SIG-M5 (cell line): ENCODE measurements around the gene FRMD4B.
"Not testable (repeated sequence)": the region's sequence is repeated elsewhere in the genome, so short reads cannot be mapped to it uniquely, and the experiment has no call there.

Experiments
- DNase-seq: peaks from one replicate; lab custom pipeline; 2025; lab: John Stamatoyannopoulos, UW

The FRMD4B gene

DNA sequence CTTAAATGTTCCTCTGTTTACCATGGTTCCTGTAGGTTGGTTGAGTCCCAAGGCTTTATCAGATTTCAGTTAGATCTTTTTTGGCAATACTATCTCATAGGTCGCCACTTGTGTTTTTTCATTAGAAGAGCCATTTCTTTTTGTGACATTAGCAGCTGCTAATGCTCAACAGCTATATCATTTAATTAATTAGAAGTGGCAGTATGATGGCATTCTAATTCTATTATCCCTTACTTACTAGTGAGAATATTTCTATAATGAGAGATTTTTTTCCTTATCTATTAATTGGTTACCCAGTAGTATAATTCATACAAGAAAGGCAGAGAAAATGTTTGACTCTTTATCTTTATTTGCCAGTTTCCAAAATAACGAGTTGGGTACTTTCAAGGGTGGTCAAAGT, 25.2 kb downstream of the FRMD4B start:
- no peak for DNase-seq

DNA sequence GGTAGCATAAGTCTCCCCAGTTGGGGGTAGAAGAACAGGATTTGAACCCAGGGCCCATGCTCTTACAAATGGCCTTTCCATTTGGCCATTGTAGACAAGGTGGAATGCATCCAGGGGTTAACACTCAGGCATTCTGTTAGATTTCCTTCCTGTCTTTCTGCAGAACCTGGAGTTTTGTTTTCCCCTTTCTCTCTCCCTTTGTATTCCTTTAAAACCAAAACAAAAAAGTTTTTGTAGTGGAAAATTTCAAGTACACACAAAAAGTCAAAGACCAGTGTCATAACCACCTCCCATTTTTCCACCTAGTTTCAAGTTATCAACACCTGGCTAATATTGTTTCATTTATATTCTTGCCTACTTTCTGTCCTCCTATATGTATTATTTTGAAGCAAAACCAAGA, 26.0 kb downstream of the FRMD4B start:
- DNase-seq, result no peak

DNA sequence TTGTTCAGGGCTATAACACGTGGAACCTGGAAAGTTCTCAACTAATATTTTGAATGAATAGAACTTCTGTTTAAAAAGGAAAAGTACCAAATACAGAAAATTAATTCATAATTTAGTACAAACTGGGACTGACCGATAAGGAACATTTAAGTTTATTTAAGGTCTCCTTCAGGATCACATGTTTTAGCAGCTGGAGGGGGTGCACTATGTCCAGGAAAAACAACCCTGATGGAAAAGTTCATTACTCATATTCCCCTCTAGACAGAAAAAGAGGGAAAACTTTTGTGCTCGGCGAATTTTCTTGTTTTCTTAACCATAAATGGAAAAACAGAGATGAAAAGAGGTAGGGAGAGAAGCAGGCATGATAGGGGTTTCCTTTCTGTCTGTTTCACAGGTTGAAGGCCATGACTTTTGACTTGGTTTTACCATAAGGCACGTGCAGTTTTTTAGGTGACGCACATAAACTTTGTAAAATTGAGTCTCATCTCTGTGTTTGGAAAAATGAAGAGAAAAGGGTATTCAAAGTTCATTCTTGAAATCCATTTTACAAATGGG, 26.5 kb downstream of the FRMD4B start:
- DNase-seq, result no peak

- DNase-seq, result no peak
These were observed 28.7 kb downstream of the FRMD4B start for GRCh38 chr3:69357196-69357595.

DNA sequence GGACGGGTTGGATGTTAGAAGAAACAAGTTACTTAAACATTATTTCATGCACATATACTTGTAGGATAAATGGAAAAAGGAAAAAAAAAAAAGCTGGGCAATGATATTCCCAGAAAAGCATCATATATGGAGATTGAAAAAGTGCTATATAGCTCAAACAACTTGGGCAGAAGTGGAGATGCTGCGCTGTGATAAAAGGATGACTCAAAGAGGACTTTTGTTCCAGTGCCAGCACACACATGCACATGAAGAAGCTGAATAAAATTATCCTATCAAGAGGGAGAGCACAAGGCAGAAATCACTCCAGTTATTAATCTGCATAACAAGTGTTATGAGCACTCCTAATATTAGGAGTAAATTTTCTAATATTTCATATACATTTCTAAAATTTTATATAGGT, 30.9 kb downstream of the FRMD4B start:
- DNase-seq, result no peak

DNA sequence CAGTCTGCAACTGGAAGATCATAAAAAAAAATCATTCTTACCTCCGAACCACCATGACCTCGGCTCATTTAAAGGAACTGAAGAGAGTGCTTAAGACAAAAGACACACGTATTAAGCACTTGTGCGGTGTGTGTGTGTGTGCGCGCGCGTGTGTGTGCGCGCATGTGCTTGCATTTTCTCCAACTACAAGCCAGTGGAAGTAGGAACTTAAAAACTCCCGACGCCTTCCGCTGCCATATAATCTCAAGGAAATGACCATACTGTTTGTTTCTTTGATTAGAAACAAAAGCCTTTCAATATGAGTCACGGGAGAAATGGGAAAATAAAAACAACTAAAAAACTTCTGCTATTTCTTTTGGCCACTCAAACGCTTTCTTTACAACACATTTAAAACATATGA, 32.4 kb downstream of the FRMD4B start:
- DNase-seq, result no peak

DNA sequence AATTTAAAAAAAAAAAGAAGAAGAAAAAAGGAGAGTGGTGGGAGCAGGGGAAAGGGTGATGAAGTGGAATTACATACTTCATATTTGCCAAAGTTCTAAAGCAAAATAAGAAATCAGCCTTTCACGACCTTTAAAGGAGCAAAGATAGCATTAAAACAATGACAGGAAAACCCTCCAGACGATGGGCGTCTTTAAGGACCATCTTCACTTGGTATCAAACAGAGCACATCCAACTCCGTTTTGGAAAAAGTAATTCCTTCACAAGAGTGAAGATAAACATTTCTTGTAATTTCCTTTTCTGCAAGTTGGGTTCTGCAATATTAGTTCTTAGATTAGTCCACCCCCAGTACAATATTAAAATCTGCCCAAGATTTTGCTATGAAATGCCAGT, 32.8 kb downstream of the FRMD4B start:
- no peak for DNase-seq

- DNase-seq, result no peak
These were observed 33.4 kb downstream of the FRMD4B start for GRCh38 chr3:69352305-69353087.

- DNase-seq, result no peak
These were observed 42.0 kb downstream of the FRMD4B start for GRCh38 chr3:69343875-69344274.

- DNase-seq, result no peak
These were observed 43.8 kb downstream of the FRMD4B start for GRCh38 chr3:69342074-69342473.

GRCh38 chr3:69339760-69340159, 46.1 kb downstream of the FRMD4B start:
- DNase-seq, result no peak

DNA sequence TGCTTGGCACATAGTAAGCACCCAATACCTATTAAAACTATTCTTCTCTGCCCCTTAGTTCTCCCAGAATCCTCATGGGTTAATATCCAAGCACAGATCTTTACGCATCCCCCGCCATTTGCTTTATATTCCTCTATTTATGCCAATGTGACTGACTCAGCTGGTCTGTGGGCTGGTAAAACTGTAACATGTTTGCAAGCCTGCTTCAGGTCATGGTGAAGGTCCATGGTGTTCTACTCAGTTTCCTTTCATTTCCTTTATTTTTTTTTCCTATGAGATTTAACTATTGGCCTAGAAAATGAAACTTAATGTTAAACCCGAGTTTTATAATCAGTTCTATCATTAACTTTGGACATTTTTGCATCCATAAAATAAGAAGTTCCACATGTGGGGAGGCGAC, 47.0 kb downstream of the FRMD4B start:
- DNase-seq, result no peak

DNA sequence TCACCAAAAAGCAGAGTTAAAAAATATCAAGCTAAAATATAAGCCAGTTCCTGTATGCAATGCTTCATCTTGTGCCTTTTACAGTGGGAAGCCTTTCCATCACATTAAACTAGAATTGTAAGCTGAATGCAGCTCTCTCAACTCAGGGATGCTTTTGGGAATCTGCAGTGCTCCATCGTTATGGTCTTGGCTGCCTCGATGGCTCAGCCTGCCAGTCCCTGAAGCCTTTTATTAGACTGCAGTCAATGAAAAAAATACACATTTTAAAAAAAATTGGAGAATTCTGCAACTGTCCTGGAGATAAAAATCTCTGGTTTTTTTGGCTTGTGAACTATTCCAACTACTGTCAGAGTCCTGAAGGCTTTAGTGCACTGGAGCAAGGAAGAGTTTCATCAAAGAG, 53.0 kb downstream of the FRMD4B start:
- no peak for DNase-seq

DNA sequence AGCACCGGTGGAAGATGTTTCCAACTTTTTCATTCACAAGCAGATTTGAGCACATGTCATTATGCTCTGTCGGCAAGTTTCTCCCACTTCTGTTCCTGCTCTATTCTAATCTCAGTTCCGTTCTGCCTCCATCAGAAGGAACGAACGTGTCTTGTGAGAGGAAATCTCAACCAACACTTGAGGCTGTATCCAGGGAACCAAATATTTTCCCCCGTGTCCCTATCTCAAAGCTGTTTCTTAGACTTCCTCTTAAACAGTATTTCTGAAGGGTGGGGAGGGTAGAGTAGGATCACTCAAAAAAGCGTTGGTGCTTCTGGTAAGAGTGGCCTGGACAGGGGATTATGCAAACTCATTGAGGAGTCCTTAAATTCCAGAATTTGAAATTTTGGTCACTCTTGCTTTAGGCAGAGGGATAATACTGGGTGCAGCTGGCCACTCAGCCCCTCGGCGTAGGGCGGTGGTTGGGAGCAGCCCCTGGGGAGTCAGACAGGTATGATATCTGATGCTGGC, 54.9 kb downstream of the FRMD4B start:
- DNase-seq, result no peak

- DNase-seq, result no peak
These were observed 56.0 kb downstream of the FRMD4B start for GRCh38 chr3:69329892-69330291.

GRCh38 chr3:69328963-69329302, 57.0 kb downstream of the FRMD4B start:
- no peak for DNase-seq

DNA sequence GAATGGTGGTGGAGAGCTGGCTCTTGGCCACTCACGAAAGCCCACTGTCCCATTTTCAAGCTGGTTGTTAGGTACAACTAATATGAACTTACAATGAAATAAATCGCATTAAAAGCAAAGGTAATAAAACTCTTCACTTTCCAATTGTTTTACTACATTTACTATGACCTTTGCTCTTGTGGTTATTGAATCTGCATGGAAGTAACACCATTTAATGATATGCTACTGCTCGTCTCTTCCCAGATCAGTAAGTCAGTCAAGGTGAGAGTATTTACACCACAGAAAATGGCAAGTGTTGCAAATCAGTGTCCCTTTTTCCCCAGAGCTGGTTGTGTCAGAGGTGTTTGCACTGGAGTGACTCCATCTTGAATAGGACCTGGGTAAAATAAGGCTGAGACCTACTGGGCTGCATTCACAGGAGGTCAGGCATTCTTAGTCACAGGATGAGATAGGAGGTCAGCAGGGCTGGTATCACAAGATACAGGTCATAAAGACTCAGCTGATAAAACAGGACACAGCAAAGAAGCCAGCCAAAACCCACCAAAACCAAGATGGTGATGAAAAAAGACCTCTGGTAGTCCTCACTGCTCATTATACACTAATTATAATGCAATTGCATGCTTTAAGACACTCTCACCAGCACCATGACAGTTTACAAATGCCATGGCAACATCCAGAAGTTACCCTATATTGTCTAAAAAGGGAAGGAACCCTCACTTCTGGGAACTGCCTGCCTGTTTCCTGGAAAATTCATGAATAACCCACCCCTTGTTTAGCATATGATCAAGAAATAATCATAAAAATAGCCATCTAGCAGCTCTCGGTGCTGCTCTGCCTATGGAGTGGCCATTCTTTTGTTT, 57.6 kb downstream of the FRMD4B start:
- DNase-seq, result no peak

DNA sequence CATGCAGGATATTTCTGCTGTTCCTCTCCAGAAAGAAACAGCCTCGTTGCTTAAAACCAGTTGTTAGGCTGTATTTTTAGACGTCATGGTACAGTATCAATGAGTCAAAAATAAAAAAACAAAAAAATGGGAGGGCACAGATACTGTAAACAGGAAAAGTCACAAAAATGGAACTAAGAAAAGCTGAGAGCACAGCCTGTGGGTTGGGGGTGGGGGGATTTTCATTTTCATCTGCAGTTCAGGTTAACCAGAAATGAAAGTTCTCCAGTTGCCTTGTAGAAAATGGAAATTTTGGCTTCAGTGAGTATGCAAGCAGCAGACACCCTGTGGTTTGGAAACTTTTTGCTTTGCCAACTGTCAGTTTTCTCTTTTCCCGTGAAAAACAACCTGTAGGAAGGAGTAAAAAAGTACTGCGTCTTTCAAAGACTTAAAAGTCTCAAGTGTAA, 59.0 kb downstream of the FRMD4B start:
- DNase-seq, result no peak

DNA sequence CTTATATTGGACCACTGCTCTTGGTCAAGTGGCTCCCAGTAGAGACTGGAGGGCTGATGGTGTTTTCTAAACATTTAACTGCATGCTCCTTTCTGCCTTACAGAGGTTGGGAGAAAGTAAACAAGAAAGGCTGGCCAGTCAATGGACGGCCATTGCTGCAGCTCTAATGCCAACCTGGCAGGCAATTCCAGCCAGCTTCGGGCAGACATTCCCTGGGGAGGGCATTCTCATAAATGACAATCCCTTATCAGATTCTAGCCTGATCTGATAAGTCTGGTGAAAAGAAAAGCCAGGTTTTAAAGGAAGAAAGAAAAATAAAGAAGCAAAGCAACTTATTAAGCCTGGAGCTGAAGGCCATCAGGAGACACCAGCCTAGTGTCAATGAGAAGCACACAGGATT, 60.7 kb downstream of the FRMD4B start:
- DNase-seq, result no peak

DNA sequence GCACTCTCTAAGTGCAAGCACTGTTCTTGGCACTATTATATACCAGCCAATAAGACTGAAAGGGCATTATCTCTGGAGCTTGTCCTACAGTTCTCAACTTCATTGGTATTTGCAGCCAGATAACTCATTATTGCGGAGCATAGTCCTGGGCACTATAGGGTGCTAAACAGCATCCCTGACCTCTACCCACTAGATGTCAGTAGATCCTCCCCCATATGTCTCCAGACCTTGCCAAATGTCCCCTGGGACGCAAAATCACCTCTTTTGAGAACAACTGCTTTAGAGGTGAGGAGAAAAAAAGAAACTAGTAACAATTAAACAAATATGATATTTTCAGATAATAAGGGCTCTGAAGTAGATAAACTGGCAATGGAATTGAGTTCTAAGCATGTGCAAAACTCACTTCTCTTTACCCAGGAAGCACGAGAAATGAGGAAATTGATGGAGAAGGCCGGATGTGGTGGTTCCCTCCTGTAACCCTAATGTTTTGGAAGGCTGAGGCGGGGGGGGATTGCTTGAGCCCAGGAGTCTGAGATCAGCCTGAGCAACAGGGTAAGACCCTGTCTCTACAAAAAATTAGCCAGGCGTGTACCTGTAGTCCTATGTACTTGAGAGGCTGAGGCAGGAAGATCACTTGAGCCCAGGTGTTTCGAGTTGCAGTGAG, 61.4 kb downstream of the FRMD4B start:
- no peak for DNase-seq

- no peak for DNase-seq
These were observed 61.9 kb downstream of the FRMD4B start for GRCh38 chr3:69323941-69324340.

GRCh38 chr3:69322512-69322911, 63.4 kb downstream of the FRMD4B start:
- not testable (repeated sequence) for DNase-seq
